ENCODE results near the gene PVALB. TPM values are rescaled to one million over a fixed set of nuclear protein-coding genes. Genes with fewer than 3 reads are reported as not detected.
"Not testable (repeated sequence)": the region's sequence is repeated elsewhere in the genome, so short reads cannot be mapped to it uniquely, and the experiment has no call there.

PVALB gene
- total RNA-seq, 1 donor from 2014 or later, result not detected

DNA sequence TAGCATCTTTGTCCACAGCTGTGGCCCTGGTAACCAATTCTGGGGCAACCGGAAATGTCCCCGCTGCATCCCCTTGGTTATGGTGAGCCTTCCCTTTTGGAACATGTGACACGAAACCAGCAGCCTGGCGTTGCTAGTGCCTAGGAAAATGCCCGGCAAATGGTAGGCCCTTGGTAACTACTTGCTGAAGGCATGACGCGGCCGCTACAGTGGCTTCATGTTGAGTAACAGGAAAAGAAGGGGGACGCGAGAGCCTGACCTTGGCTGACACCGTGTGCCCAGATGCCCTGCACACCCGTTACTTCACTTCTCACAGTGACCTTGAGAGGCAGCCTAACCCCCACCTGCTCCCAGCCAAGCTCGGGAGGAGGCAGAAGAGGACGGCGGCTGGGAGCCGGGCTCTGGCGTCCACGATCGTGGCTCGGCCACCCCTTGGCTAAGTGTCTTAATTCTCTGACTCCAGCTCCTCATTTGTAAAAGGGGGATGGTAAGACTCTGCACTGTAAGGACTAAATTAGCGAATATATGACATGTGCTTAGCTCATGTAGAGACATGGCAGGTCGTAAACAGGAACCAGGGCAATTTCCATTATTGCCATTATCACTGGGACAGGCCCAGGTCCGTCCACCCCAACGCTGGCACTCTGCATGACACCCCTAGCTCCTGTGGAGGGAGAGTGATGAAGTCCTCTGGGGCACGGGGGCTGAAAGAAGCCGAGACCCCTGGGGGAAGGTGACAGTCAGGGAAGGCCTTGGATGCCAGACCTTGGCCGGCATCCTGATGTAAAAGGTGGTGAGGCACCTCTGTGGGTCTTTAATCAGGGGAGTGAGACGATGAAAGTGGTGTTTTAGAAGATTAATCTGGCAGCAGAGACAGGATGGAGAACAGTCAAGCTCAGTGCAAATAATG, 59.8 kb downstream of the PVALB start:
- DNase-seq, result no peak

DNA sequence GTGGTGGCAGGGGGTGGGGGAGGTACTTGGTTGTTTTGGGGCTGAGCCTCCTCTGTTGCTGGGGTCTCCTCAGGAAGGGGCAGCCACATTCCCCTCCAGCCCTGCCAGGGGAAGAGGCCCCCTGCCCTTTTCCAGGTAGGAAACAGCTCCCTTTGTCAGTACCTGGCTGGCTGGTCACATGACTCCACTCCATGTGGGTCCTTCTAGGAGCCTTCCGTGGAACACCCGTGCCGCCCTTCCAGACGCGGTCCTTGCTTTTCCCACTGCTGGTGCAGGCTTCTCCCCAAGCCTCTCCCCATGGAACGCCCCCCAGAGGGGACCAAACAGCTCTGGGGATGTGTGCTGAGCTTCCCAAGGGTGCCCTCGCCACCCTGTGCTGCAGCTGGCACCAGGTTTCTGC, 60.8 kb downstream of the PVALB start:
- DNase-seq, result no peak

DNA sequence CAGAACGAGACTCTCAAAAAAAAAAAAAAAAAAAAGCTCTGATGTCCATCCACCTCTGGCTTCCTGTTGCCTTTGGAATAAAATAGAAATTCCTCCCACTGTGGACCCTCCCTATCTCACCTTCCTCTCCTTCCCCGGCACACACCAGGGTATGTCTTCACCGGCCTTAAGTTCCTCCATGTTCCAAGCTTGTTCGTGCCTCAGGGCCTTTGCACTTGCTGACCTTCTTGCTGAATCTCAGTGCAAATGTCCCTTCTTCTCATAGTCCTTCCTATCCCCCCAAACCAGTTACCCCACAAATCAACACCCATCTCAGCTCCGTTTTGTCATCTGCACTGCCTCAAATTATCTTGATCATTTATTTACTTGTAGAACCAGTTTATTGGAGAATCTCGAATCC, 61.5 kb downstream of the PVALB start:
- DNase-seq, result no peak

DNA sequence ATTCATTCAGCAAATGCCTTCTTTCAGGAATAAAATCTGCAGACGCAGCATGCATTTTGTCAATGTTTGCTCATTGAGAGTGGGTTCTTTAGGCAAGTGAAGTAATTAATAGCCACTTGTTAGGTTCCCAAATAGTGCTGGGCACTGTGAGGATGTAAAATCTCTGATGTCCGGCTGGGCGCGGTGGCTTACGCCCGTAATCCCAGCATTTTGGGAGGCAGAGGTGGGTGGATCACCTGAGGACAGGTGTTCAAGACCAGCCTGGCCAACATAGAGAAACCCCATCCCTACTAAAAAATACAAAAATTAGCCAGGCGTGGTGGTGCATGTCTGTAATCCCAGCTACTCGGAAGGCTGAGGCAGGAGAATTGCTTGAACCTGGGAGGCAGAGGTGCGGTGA, 62.0 kb downstream of the PVALB start:
- not testable (repeated sequence) for DNase-seq

DNA sequence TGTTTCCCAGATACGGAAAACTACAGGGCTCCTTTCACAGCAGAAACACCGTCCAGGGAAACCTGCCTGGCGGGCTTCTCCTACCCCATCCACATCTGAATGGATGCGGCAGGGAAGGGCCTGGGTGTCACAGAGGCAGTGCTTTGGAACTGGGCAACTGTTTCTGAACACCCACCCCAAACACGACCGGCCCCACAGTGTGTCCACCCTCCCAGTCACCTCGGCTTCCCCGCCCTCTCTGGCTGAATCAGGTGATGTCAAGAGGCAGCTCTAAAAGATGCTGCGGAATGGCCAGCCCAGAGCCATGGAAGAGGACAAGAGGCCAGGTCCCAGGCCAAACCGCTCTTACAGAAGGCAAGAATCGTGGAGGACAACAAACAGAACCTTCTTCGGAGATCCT, 62.9 kb downstream of the PVALB start:
- DNase-seq, result no peak

DNA sequence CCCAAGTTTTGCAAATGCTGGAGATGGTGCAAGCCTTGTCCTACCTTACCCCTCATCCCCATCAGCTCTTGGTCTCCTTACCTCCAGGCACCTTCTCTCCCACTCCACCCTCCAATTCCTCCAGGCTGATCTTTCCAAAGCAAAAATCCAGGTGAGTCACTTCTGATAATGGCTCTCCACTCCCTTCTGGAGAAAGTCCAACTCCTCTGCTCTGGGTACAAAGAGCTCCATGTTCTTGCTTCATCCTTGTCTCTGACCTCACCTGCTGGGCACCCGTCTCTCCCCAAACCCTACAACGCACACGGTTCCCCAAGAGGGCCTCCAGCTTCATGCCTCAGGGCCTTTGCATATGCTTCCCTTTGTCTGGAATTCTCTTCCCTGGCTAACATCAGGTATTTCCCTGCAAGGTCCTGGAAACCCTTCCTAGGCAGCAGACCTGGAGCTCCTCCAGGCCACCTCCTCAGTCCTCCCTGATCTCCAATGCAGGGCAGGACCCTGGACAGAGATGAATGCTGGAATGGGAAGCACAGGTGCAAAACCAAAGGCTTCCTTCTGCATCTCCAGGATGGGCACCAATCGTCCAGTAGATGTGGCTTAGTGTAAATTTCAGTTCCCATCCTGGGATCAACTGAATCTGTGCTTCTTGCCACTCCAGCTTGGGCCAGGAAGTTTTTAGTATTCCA, 63.6 kb downstream of the PVALB start:
- no peak for DNase-seq

Other genes starting within 250 kb of the PVALB start
- gene CACNG2, start 113.3 kb downstream of the PVALB start, total RNA-seq, result not detected
- 12.8 TPM for gene IFT27, start 40.9 kb downstream of the PVALB start, total RNA-seq
- gene NCF4, start 44.0 kb upstream of the PVALB start, total RNA-seq, result 10.2 TPM
- 5.3 TPM for gene CSF2RB, start 96.6 kb upstream of the PVALB start, total RNA-seq
- gene TST, start 202.4 kb upstream of the PVALB start, total RNA-seq, result 19.3 TPM
- 39.3 TPM for gene MPST, start 202.7 kb upstream of the PVALB start, total RNA-seq
- 11.7 TPM for gene KCTD17, start 234.7 kb upstream of the PVALB start, total RNA-seq

Data from skin of body (tissue), 2 donors.